HepG2 (cell line): ENCODE data around the gene FBN2.

Source experiments
- JUND ChIP-seq: sonication (generic); formaldehyde crosslinking; IDR thresholded peaks from 2 replicates; pipeline ENCODE4 v1.8.0; 2022; ENCODE audit warnings: mild to moderate bottlenecking, missing genetic modification reagents
- MEF2D ChIP-seq: sonication (generic); formaldehyde crosslinking; IDR thresholded peaks from 2 replicates; pipeline ENCODE4 v1.5.1; 2020; ENCODE audit warnings: mild to moderate bottlenecking, missing genetic modification reagents
- NFIB ChIP-seq: sonication (generic); formaldehyde crosslinking; IDR thresholded peaks from 2 replicates; pipeline ENCODE4 v1.9.0; 2021; ENCODE audit warnings: missing genetic modification reagents, mild to moderate bottlenecking, borderline replicate concordance
- RFX5 ChIP-seq: IDR thresholded peaks from 2 replicates; pipeline ENCODE4 v1.6.1; 2011; ENCODE audit warnings: low read depth, low read length, improper control_type of control experiment
- SIN3A ChIP-seq: IDR thresholded peaks from 2 replicates; pipeline ENCODE4 v1.6.1; 2011; ENCODE audit warnings: low read depth, mild to moderate bottlenecking, control low read depth, low read length, borderline replicate concordance
- ZNF224 ChIP-seq: sonication (generic); formaldehyde crosslinking; IDR thresholded peaks from 2 replicates; pipeline ENCODE4 v1.5.0; 2020; ENCODE audit warnings: mild to moderate bottlenecking, missing genetic modification reagents
- ZNF501 ChIP-seq: sonication (generic); formaldehyde crosslinking; IDR thresholded peaks from 2 replicates; pipeline ENCODE4 v1.5.1; 2020; ENCODE audit warnings: mild to moderate bottlenecking, moderate library complexity, missing genetic modification reagents
- TF ChIP-seq, protein P1 (sequence below): sonication (generic); formaldehyde crosslinking; IDR thresholded peaks from 2 replicates; pipeline ENCODE4 v1.8.1; 2023; ENCODE audit warnings: mild to moderate bottlenecking, missing genetic modification reagents
- TF ChIP-seq, protein P2 (sequence below): sonication (generic); formaldehyde crosslinking; IDR thresholded peaks from 2 replicates; pipeline ENCODE4 v1.9.0; 2021; ENCODE audit warnings: mild to moderate bottlenecking, missing genetic modification reagents
- TF ChIP-seq, protein P3 (sequence below): sonication (generic); formaldehyde crosslinking; IDR thresholded peaks from 2 replicates; pipeline ENCODE4 v1.4.0; 2020; ENCODE audit warnings: missing genetic modification reagents
- TF ChIP-seq, protein P4 (sequence below): sonication (generic); formaldehyde crosslinking; IDR thresholded peaks from 2 replicates; pipeline ENCODE4 v1.5.0; 2020; ENCODE audit warnings: mild to moderate bottlenecking, missing genetic modification reagents, moderate library complexity
- TF ChIP-seq, protein P5 (sequence below): sonication (generic); formaldehyde crosslinking; IDR thresholded peaks from 2 replicates; pipeline ENCODE4 v1.8.1; 2022; ENCODE audit warnings: mild to moderate bottlenecking, missing genetic modification reagents

DNA sequence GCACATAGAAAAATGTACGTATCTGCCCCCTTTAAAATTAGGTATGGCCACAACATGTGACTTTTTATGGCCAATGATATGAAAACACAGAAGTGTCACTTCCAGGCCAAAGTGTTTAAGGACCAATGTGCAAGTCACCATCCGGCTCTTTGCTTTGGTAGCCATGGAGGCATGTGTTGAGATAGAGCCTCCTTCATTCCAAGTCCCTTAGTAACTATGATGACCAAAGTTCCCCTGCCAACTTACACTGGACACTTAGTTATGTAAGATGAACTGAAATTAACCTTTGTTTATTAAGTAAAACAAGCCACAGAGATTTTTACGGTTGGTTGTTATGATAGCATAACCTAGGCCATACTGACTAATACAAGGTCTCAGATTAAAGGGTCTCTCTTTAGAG, 51.0 kb downstream of the FBN2 start:
- no peak for TF ChIP-seq ZNF224
- TF ChIP-seq, protein P1, sequence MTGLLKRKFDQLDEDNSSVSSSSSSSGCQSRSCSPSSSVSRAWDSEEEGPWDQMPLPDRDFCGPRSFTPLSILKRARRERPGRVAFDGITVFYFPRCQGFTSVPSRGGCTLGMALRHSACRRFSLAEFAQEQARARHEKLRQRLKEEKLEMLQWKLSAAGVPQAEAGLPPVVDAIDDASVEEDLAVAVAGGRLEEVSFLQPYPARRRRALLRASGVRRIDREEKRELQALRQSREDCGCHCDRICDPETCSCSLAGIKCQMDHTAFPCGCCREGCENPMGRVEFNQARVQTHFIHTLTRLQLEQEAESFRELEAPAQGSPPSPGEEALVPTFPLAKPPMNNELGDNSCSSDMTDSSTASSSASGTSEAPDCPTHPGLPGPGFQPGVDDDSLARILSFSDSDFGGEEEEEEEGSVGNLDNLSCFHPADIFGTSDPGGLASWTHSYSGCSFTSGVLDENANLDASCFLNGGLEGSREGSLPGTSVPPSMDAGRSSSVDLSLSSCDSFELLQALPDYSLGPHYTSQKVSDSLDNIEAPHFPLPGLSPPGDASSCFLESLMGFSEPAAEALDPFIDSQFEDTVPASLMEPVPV (CRISPR knock-in tag), result no peak
- no peak for TF ChIP-seq RFX5
- no peak for TF ChIP-seq JUND (CRISPR knock-in tag)
- TF ChIP-seq ZNF501 (CRISPR knock-in tag), result no peak
- TF ChIP-seq, protein P2, sequence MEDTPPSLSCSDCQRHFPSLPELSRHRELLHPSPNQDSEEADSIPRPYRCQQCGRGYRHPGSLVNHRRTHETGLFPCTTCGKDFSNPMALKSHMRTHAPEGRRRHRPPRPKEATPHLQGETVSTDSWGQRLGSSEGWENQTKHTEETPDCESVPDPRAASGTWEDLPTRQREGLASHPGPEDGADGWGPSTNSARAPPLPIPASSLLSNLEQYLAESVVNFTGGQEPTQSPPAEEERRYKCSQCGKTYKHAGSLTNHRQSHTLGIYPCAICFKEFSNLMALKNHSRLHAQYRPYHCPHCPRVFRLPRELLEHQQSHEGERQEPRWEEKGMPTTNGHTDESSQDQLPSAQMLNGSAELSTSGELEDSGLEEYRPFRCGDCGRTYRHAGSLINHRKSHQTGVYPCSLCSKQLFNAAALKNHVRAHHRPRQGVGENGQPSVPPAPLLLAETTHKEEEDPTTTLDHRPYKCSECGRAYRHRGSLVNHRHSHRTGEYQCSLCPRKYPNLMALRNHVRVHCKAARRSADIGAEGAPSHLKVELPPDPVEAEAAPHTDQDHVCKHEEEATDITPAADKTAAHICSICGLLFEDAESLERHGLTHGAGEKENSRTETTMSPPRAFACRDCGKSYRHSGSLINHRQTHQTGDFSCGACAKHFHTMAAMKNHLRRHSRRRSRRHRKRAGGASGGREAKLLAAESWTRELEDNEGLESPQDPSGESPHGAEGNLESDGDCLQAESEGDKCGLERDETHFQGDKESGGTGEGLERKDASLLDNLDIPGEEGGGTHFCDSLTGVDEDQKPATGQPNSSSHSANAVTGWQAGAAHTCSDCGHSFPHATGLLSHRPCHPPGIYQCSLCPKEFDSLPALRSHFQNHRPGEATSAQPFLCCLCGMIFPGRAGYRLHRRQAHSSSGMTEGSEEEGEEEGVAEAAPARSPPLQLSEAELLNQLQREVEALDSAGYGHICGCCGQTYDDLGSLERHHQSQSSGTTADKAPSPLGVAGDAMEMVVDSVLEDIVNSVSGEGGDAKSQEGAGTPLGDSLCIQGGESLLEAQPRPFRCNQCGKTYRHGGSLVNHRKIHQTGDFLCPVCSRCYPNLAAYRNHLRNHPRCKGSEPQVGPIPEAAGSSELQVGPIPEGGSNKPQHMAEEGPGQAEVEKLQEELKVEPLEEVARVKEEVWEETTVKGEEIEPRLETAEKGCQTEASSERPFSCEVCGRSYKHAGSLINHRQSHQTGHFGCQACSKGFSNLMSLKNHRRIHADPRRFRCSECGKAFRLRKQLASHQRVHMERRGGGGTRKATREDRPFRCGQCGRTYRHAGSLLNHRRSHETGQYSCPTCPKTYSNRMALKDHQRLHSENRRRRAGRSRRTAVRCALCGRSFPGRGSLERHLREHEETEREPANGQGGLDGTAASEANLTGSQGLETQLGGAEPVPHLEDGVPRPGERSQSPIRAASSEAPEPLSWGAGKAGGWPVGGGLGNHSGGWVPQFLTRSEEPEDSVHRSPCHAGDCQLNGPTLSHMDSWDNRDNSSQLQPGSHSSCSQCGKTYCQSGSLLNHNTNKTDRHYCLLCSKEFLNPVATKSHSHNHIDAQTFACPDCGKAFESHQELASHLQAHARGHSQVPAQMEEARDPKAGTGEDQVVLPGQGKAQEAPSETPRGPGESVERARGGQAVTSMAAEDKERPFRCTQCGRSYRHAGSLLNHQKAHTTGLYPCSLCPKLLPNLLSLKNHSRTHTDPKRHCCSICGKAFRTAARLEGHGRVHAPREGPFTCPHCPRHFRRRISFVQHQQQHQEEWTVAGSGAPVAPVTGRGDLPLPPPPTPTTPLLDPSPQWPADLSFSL, result no peak
- TF ChIP-seq NFIB, result no peak
- TF ChIP-seq, protein P3, sequence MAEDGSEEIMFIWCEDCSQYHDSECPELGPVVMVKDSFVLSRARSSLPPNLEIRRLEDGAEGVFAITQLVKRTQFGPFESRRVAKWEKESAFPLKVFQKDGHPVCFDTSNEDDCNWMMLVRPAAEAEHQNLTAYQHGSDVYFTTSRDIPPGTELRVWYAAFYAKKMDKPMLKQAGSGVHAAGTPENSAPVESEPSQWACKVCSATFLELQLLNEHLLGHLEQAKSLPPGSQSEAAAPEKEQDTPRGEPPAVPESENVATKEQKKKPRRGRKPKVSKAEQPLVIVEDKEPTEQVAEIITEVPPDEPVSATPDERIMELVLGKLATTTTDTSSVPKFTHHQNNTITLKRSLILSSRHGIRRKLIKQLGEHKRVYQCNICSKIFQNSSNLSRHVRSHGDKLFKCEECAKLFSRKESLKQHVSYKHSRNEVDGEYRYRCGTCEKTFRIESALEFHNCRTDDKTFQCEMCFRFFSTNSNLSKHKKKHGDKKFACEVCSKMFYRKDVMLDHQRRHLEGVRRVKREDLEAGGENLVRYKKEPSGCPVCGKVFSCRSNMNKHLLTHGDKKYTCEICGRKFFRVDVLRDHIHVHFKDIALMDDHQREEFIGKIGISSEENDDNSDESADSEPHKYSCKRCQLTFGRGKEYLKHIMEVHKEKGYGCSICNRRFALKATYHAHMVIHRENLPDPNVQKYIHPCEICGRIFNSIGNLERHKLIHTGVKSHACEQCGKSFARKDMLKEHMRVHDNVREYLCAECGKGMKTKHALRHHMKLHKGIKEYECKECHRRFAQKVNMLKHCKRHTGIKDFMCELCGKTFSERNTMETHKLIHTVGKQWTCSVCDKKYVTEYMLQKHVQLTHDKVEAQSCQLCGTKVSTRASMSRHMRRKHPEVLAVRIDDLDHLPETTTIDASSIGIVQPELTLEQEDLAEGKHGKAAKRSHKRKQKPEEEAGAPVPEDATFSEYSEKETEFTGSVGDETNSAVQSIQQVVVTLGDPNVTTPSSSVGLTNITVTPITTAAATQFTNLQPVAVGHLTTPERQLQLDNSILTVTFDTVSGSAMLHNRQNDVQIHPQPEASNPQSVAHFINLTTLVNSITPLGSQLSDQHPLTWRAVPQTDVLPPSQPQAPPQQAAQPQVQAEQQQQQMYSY (CRISPR knock-in tag), result no peak
- TF ChIP-seq, protein P4, sequence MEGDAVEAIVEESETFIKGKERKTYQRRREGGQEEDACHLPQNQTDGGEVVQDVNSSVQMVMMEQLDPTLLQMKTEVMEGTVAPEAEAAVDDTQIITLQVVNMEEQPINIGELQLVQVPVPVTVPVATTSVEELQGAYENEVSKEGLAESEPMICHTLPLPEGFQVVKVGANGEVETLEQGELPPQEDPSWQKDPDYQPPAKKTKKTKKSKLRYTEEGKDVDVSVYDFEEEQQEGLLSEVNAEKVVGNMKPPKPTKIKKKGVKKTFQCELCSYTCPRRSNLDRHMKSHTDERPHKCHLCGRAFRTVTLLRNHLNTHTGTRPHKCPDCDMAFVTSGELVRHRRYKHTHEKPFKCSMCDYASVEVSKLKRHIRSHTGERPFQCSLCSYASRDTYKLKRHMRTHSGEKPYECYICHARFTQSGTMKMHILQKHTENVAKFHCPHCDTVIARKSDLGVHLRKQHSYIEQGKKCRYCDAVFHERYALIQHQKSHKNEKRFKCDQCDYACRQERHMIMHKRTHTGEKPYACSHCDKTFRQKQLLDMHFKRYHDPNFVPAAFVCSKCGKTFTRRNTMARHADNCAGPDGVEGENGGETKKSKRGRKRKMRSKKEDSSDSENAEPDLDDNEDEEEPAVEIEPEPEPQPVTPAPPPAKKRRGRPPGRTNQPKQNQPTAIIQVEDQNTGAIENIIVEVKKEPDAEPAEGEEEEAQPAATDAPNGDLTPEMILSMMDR (CRISPR knock-in tag), result no peak
- no peak for TF ChIP-seq MEF2D (CRISPR knock-in tag)
- no peak for TF ChIP-seq SIN3A
- TF ChIP-seq, protein P5, sequence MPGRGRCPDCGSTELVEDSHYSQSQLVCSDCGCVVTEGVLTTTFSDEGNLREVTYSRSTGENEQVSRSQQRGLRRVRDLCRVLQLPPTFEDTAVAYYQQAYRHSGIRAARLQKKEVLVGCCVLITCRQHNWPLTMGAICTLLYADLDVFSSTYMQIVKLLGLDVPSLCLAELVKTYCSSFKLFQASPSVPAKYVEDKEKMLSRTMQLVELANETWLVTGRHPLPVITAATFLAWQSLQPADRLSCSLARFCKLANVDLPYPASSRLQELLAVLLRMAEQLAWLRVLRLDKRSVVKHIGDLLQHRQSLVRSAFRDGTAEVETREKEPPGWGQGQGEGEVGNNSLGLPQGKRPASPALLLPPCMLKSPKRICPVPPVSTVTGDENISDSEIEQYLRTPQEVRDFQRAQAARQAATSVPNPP (CRISPR knock-in tag), result no peak
